Stimulated activated naive B cell treated with anti-CD40 and anti-IgM and Interleukin-4, amounts not matched to agents 10 μg/mL and 1 μg/mL and 100 μg/mL, for 72 hours (primary cell): Measurements from ENCODE around the gene ANHX.
A peak's percentile ranks its signal among the peaks of the same experiment; 100 is the strongest.
"Not testable (repeated sequence)": the region's sequence is repeated elsewhere in the genome, so short reads cannot be mapped to it uniquely, and the experiment has no call there.

Experiments used
- ATAC-seq, 2 donors: fragments of 150-1000 bp; cut with Tn5 transposase; replicated peaks; 2 replicates each; pipeline ENCODE4 v1.10.0; 2021; ENCODE audit warnings: moderate library complexity in 1 of 2
- DNase-seq: peaks from one replicate; pipeline ENCODE4 v3.0.0; 2021
- H3K27ac Mint-ChIP-seq: one replicate; pipeline ENCODE4 v1.8.0; 2022; ENCODE audit warnings: mild to moderate bottlenecking, mixed read lengths
- H3K27me3 Mint-ChIP-seq, 2 donors: one replicate each; pipeline ENCODE4 v1.8.0; 2022; ENCODE audit warnings: mixed read lengths in 2 of 2
- H3K36me3 Mint-ChIP-seq, 2 donors: one replicate each; pipeline ENCODE4 v1.8.0; 2022; ENCODE audit warnings: mixed read lengths in 2 of 2, mild to moderate bottlenecking in 1 of 2
- H3K4me1 Mint-ChIP-seq, 2 donors: one replicate each; pipeline ENCODE4 v1.8.0; 2022; ENCODE audit warnings: mixed read lengths in 2 of 2, mild to moderate bottlenecking in 1 of 2
- H3K4me3 Mint-ChIP-seq, 2 donors: one replicate each; pipeline ENCODE4 v1.8.0; 2022; ENCODE audit warnings: mild to moderate bottlenecking in 2 of 2, mixed read lengths in 2 of 2, moderate library complexity in 1 of 2
- H3K9me3 Mint-ChIP-seq, 2 donors: one replicate each; pipeline ENCODE4 v1.8.0; 2022; ENCODE audit warnings: mixed read lengths in 2 of 2, mild to moderate bottlenecking in 1 of 2

ANHX gene

DNA sequence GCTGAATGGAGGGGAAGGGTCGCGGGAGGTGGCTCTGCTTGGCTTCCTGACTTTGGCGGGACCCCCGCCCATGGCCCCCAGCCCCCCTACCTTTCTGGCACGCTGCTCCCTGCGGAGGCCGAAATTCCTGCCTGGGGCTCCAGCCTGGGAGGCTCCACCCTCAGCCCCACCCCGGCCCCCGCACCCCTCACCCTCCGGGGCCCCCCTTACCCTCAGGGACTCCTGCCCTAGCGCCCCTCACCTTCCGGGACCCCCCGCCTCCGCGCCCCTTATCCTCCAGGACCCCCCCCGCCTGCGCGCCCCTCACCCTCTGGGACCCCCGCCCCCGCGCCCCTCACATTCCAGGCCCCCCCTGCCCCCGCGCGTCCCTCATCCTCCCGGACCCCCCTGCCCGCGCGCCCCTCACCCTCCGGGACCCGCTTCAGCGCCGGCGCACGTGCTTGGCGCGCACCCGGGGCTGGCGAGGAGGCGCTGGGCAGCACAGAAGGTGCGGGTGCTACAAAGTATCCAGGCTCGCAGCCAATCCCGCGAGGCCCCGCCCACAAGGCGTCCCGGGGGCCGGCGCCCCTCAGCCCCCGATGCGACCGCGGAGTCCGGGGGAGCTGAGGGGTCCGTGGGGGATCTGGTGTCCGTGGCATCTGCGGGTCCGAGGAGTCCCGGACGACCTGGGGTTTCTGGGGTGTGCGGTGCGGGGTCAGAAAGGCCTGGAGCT lies at the start of gene ANHX:
Gene ANHX (minus strand): TSS at position 477 of the 712 bp plus-strand sequence. CDS start 1,521 bp downstream, outside the sequence.
- Mint-ChIP-seq H3K27ac (no peak within 1 kb of the TSS), H3K4me3 (no peak within 1 kb of the TSS), H3K9me3 (peaks cover 9 to 23% of the 10 kb centered on the region in 2 donors), H3K4me1 (no peaks in the 10 kb centered on the region), H3K36me3 (peaks cover 3 to 7% of the 10 kb centered on the region in 2 donors), H3K27me3 (peaks cover 0 to 10% of the 10 kb centered on the region in 2 donors)
- ATAC-seq (no peak), DNase-seq (no peak)

DNA sequence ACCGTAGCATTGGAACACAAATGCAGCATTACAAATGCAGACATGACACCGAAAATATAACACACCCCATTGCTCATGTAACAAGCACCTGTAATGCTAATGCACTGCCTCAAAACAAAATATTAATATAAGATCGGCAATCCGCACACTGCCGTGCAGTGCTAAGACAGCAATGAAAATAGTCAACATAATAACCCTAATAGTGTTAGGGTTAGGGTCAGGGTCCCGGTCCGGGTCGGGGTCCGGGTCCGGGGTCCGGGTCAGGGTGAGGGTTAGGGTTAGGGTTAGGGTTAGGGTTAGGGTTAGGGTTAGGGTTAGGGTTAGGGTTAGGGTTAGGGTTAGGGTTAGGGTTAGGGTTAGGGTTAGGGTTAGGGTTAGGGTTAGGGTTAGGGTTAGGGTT lies 29.0 kb upstream of the ANHX start:
- H3K9me3 Mint-ChIP-seq, H3K4me3 Mint-ChIP-seq, H3K36me3 Mint-ChIP-seq, DNase-seq, H3K27ac Mint-ChIP-seq, ATAC-seq, H3K27me3 Mint-ChIP-seq, H3K4me1 Mint-ChIP-seq: not testable (repeated sequence)

DNA sequence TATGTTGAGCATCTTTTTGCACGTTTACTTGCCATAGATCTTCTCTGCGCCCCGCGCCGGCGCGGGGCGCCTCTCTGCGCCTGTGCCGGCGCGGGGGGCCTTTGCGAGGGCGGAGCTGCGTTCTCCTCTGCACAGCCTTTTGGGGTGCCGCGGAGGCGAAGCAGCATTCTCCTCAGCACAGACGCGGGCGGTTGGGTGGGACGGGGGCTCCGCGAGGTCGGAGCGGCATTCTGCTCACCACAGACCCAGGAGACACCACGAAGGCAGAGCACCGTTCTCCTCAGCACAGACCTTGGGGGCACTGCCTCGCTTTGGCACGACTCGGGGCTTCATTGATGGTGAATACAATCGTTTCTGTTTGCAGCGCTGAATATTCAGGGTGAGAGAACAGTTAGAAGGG lies 28.5 kb upstream of the ANHX start:
- Mint-ChIP-seq H3K36me3 (no peaks in the 10 kb centered on the region), H3K27ac (no peak overlapping the region), H3K9me3 (peaks cover 0 to 4% of the 10 kb centered on the region in 2 donors), H3K4me1 (no peaks in the 10 kb centered on the region), H3K4me3 (no peak overlapping the region), H3K27me3 (no peaks in the 10 kb centered on the region)
- no peak for ATAC-seq
- DNase-seq: no peak

DNA sequence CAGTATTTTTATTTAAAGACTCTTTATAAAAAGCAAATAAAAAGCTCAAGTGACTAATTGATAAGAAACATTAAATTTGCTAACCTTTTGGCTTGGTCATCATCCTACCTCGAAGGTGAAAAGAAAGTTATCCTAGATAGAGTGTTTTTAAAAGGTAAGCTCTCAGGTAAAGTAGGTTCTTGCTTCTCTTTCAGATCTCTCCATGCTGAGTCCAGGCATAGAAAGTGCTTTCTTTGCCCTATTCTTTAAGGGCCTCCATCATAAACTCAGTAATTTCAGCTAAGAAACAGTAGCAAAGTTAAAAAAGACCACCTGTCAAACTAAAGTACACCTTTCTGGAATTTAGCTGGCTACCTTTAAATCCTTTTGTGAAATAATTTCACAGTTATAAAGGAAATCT lies 20.6 kb upstream of the ANHX start:
- ATAC-seq: no peak
- H3K27me3 Mint-ChIP-seq: no peaks in the 10 kb centered on the region
- peaks cover 0 to 2% of the 10 kb centered on the region in 2 donors for H3K36me3 Mint-ChIP-seq
- H3K27ac Mint-ChIP-seq: no peak overlapping the region
- no peak overlapping the region for H3K4me3 Mint-ChIP-seq
- H3K4me1 Mint-ChIP-seq: peaks cover 6% of the 10 kb centered on the region in 2 donors
- DNase-seq: no peak
- peaks cover 19 to 22% of the 10 kb centered on the region in 2 donors for H3K9me3 Mint-ChIP-seq

DNA sequence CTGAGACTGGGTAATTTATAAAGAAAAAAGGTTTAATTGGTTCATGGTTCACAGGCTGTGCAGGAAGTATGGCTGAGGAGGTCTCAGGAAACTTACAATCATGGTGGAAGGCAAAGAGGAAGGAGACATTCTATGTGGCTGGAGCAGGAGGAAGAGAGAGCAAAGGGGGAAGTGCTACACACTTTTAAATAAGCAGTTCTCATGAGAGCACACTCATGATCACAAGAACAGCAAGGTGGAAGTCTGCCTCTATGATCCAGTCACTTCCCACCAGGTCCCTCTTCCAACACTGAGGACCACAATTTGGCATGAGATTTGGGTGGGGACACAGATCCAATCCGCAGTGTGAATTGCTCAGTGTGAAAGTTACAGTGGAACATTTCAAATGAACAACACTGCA lies 20.2 kb upstream of the ANHX start:
- H3K4me1 Mint-ChIP-seq, DNase-seq, H3K4me3 Mint-ChIP-seq, H3K27ac Mint-ChIP-seq, H3K36me3 Mint-ChIP-seq, ATAC-seq, H3K27me3 Mint-ChIP-seq: not testable (repeated sequence)
- H3K9me3 Mint-ChIP-seq: peaks cover 19 to 22% of the 10 kb centered on the region in 2 donors

DNA sequence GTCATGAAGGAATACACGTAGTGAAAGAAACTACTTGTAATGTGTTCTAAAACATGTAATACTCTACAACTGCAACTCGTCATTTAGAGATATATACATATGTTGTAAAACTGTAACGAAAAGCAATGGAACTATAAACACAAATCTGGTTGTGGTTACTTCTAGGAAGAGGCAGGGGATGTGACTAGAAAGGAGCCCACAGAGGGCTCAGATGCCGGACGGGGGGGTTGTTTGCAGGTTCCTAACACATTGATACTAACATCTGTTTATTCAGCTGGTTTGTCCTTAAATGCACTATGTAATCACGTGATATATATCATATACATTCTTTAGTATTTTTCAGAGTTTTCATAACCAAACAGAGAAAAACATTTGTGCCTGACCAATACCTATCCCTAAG lies 16.1 kb upstream of the ANHX start:
- Mint-ChIP-seq H3K4me1 (peaks cover 6% of the 10 kb centered on the region in 2 donors), H3K27me3 (peaks cover 7 to 9% of the 10 kb centered on the region in 2 donors), H3K27ac (no peak overlapping the region), H3K4me3 (no peak overlapping the region), H3K36me3 (peaks cover 5 to 6% of the 10 kb centered on the region in 2 donors), H3K9me3 (peaks cover 27 to 32% of the 10 kb centered on the region in 2 donors)
- no peak for ATAC-seq
- no peak for DNase-seq

DNA sequence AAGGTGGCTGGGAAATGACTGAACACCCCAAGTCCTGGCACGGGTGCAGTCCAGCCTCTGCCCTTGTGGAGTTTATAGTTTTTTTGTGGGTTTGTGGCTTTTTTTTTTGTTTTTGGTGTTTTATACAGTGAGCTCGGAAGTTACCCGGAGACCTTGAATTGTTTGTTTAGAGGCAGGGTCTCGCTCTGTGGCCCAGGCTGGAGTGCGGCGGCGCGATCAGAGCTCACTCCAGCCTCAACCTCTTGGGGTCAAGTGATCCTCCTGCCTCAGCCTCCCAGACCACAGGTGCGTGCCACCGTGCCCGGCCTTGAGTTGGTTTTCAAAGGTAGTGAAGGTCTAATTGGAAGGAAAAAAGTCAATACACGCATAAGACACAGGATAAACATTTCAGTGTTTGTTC lies 879 bp upstream of the ANHX start:
- Mint-ChIP-seq H3K27me3 (peaks cover 0 to 10% of the 10 kb centered on the region in 2 donors), H3K4me1 (no peaks in the 10 kb centered on the region), H3K36me3 (peaks cover 3 to 7% of the 10 kb centered on the region in 2 donors), H3K27ac (no peak overlapping the region), H3K9me3 (peaks cover 9 to 20% of the 10 kb centered on the region in 2 donors), H3K4me3 (no peak overlapping the region)
- DNase-seq: no peak
- ATAC-seq: no peak

DNA sequence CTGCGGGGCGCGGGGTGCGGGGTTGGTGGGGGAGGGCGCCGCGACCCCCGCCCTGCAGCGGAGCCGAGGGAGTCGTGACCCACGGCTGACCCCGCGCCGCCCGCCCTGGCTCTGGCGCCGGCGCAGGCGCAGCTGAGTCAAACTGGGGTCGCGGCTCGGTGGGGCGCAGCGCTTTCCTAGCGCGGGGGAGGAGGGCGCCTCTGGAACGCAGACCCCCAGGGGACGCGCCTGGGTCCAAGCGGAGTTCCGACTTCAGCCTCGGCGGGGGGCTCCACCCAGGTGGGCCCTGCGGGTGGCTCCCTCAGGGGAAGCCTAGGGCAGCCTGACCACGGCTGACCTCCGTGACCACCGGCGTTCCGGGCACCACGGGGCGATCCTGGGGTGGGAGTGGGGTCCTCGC lies 467 bp upstream of the ANHX start:
- DNase-seq: no peak
- no peaks in the 10 kb centered on the region for H3K4me1 Mint-ChIP-seq
- H3K27ac Mint-ChIP-seq: no peak overlapping the region
- no peak for ATAC-seq
- H3K36me3 Mint-ChIP-seq: peaks cover 3 to 7% of the 10 kb centered on the region in 2 donors
- H3K9me3 Mint-ChIP-seq: peaks cover 9 to 21% of the 10 kb centered on the region in 2 donors
- H3K27me3 Mint-ChIP-seq: peaks cover 0 to 10% of the 10 kb centered on the region in 2 donors
- no peak overlapping the region for H3K4me3 Mint-ChIP-seq

DNA sequence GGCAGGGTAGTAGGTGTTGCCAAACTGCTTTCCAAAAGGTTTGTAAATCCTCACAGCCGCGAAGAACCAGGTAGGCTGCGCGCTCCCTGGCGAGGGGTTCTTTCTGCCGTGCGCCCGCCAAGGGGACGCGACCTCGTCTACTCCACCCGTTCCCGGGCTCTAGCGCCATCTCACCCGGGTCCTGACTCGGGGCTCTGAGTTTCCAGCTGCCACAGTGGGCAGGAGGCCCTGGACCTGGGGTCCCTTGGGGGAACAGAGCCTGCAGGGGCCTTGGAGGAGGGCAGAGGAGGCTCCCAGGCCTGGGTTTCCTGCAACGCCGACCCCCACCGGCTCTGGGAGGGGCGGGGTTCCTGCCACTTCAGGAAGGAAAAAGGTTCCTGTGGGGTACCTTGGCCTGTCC lies 706 bp downstream of the ANHX start:
- DNase-seq (no peak), ATAC-seq (no peak)
- Mint-ChIP-seq H3K36me3 (peaks cover 3 to 7% of the 10 kb centered on the region in 2 donors), H3K27ac (no peak overlapping the region), H3K27me3 (peaks cover 0 to 10% of the 10 kb centered on the region in 2 donors), H3K4me1 (no peaks in the 10 kb centered on the region), H3K4me3 (no peak overlapping the region), H3K9me3 (peaks cover 9 to 23% of the 10 kb centered on the region in 2 donors)

DNA sequence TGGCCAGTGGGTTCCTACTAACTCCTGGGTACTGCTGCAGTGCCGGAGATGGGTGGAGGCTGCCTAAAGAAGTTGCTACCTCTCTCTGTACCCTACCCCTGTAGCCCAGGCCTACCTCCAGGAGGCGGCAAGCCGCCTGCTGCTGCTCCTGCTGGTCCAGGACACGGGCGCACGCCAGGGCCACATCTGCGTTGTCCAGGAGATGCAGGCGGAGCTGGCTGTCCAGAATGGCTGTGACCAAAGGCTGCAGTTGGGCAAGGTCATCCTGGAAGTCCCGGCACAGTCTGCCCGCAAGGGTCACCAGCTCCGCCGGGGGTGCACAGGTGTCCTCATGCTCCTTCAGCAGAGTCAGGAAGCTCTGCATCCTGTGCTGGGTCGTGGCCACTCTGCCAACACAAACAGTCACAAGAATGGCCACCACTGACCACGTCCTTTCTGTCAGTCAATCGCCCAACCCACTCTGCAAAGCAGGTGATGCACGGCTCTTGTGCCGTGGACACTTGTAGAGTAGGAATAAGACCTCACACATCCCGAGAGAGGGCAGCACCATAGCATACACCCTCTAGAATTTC lies 1.6 kb downstream of the ANHX start:
- peaks cover 0 to 3% of the 10 kb centered on the region in 2 donors for H3K36me3 Mint-ChIP-seq
- H3K9me3 Mint-ChIP-seq: peaks cover under 1 to 23% of the 10 kb centered on the region in 2 donors
- peak overlapping the region; percentile 4 for H3K27ac Mint-ChIP-seq
- no peaks in the 10 kb centered on the region for H3K4me1 Mint-ChIP-seq
- no peak for ATAC-seq
- DNase-seq: no peak
- H3K4me3 Mint-ChIP-seq: no peak overlapping the region
- H3K27me3 Mint-ChIP-seq: peaks cover 0 to 6% of the 10 kb centered on the region in 2 donors

DNA sequence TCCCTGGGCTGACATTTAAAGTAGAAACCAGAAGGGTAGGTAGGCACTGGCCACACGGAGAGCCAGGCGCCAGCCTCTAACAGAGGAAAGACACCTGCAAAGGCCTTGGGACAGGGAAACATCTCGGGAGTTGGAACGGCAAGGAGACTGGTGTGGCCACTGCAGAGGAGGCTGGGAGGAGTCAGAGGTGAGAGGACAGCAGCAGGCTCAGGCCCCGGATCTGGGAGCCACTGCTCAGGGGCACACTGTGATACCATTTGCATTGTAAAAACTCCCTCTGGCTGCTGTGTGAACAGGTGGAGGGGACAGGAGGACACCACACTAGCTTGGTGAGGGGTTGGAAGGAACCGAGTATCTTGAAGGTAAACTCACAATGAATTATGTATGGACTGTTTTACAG lies 2.7 kb downstream of the ANHX start:
- Mint-ChIP-seq H3K4me1 (no peaks in the 10 kb centered on the region), H3K27ac (no peak overlapping the region), H3K9me3 (peaks cover 0 to 23% of the 10 kb centered on the region in 2 donors), H3K4me3 (no peak overlapping the region), H3K27me3 (peaks cover 0 to 5% of the 10 kb centered on the region in 2 donors), H3K36me3 (peaks cover 0 to 3% of the 10 kb centered on the region in 2 donors)
- DNase-seq (no peak), ATAC-seq (no peak)

DNA sequence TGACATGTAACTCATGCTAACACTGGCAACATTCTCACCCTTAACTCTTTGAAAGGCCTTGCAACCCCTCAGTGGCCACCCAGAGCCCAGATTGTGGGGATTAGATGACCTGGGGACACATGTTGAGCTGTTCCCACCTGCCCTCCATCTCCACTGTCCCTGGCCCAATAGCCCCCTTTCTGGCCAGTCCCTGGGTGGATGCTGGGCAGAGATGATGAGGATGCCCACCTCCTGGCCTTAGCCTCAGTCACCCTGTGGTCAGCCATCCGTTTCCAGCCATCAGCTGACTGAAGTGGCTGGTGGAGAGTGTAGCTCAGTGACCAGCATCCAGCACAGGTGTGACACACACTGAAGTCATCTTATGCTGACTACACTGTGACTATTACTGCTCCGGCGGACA lies 4.7 kb downstream of the ANHX start:
- H3K27ac Mint-ChIP-seq: no peak overlapping the region
- no peak overlapping the region for H3K4me3 Mint-ChIP-seq
- peaks cover 0 to 19% of the 10 kb centered on the region in 2 donors for H3K9me3 Mint-ChIP-seq
- H3K4me1 Mint-ChIP-seq: no peaks in the 10 kb centered on the region
- no peaks in the 10 kb centered on the region for H3K27me3 Mint-ChIP-seq
- ATAC-seq: no peak
- H3K36me3 Mint-ChIP-seq: no peaks in the 10 kb centered on the region
- DNase-seq: no peak

DNA sequence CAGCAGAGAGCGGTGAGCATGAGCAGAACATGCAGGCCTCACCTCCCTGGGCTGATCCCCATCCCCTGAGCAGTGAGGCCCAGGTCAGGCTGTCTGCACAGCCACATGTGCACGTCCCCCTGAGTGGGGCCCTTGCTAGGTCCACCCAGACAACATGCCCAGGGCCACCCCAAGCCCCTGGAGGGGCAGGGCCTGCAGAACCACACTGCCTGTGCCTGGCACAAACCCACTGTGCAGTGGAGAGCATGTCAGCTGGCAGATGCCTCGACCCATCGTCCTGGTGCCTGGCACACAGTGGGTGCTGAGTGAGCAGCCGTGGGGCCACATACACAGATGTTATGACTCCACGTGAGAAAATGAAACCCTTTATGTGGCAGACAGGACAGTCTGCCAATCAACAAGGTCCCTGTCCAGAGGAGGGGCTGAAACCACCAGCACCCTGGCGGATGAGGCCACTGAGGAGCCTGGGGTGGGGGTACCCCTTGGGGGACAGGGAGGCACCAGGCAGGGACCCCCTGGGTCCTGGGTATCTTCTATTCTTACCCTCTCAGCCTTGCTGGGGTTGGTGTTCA lies 8.3 kb downstream of the ANHX start:
- DNase-seq (no peak), ATAC-seq (no peak)
- H3K27me3 Mint-ChIP-seq: no peaks in the 10 kb centered on the region
- no peak overlapping the region for H3K4me3 Mint-ChIP-seq
- no peak overlapping the region for H3K27ac Mint-ChIP-seq
- H3K4me1 Mint-ChIP-seq: no peaks in the 10 kb centered on the region
- peaks cover 0 to 14% of the 10 kb centered on the region in 2 donors for H3K9me3 Mint-ChIP-seq
- H3K36me3 Mint-ChIP-seq: peaks cover 0 to 2% of the 10 kb centered on the region in 2 donors

DNA sequence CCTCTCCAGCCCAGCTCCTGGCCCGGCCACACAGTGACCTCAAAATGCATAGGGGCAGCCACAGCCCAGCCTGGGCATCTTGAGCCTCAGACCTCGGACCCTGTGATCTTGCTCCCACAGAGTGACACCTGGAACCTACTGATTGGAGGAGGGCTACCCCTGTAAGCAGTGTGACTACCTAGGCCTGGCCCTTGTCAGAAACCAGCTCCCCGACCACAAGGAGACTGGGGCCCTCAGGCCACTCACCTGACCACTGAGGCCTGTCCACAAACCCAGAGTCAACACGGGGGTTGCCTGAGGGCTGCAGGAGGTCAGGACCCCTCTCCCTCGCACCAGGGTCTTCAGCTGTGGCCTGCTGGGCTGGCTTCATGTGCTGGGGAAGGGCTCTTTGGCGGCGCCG lies 9.0 kb downstream of the ANHX start:
- peaks cover 0 to 14% of the 10 kb centered on the region in 2 donors for H3K9me3 Mint-ChIP-seq
- no peaks in the 10 kb centered on the region for H3K27me3 Mint-ChIP-seq
- H3K4me3 Mint-ChIP-seq: no peak overlapping the region
- ATAC-seq: no peak
- H3K4me1 Mint-ChIP-seq: no peaks in the 10 kb centered on the region
- peaks cover 0 to 2% of the 10 kb centered on the region in 2 donors for H3K36me3 Mint-ChIP-seq
- no peak for DNase-seq
- no peak overlapping the region for H3K27ac Mint-ChIP-seq

DNA sequence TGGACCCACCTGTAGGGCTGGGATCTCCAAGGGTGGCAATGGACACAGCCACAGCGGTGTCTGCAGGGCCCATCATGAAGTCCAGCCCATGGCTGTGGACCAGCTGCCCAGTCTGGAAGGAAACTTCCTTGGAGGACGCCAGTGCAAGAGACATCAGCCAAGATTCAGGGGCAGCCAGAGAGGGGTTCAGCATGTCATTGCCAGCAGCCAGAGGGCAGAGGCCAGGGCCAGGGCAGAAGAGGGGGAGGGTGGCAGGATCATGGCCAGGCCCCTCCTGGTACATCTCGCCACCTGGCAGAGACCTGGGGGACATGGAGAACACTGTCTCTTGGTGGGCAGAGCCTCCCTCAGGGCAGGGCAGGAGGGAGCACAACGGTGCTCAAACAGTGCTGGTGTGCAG lies 10.2 kb downstream of the ANHX start:
- Mint-ChIP-seq H3K36me3 (peaks cover 0 to 2% of the 10 kb centered on the region in 2 donors), H3K27ac (no peak overlapping the region), H3K9me3 (peaks cover 0 to 11% of the 10 kb centered on the region in 2 donors), H3K27me3 (no peaks in the 10 kb centered on the region), H3K4me1 (no peaks in the 10 kb centered on the region), H3K4me3 (no peak overlapping the region)
- ATAC-seq (no peak), DNase-seq (no peak)
